NCI-H446 treated with DMSO at 0.1 percent for 48 hours (cell line): Measurements from ENCODE around the gene DIDO1.
"Not testable (repeated sequence)": the region's sequence is repeated elsewhere in the genome, so short reads cannot be mapped to it uniquely, and the experiment has no call there.

ENCODE experiments used
- DNase-seq: peaks from one replicate; lab custom pipeline; 2025; lab: John Stamatoyannopoulos, UW

DIDO1 gene

GRCh38 chr20:62962891-62963613 is 36.7 kb upstream of the DIDO1 start:
- DNase-seq = no peak

GRCh38 chr20:62962221-62962879 is 36.0 kb upstream of the DIDO1 start:
- no peak for DNase-seq

DNA sequence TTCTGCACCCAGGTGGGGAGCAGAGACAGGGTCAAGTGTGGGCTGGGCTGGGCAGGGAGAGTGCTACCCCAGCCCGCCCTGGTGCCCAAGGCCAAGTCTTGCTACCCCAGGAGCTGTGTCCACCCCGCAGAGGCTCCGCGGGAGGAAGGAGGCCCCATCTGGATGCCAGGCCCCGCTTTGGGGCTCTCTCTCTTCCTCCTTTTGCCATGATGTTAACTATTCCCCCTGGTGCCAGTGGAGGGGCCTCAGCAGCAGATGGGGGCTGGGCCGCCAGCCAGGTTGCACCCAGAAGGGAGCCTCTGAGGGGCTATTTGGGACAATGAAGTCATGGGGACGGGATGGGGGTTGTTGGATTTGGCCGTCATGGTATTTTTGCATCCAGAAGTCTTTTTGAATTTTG is 35.5 kb upstream of the DIDO1 start:
- no peak for DNase-seq

GRCh38 chr20:62961310-62961783 is 35.0 kb upstream of the DIDO1 start:
- no peak for DNase-seq

DNA sequence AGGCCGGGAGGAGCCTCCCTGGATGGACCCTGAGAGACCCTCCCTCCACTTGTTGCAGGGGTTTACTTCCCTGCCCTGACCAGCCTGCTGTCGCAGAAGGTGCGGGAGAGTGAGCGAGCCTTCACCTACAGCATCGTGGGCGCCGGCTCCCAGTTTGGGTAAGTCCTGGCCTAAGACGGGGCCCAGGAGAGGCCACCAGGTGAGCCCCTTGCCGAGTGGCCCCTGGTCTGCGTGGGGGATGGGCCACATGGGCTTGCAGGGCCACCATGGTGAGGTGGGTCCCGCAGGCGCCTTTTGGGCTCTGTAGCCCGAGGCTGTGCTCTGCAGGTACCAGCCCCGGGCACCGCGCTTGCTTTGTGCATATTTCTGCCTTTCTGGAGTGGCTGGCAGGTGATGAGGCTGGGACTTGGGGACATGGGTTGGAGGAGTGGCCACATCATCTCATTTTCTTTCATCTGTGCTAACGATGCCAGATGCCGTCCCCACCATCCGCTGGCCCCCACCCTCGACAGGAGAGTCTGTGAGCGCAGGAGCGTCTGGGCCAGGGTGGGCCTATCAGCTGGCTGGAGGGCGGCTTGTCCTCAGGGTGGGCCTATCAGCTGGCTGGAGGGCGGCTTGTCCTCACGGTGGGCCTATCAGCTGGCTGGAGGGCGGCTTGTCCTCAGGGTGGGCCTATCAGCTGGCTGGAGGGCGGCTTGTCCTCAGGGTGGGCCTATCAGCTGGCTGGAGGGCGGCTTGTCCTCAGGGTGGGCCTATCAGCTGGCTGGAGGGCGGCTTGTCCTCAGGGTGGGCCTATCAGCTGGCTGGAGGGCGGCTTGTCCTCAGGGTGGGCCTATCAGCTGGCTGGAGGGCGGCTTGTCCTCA is 34.4 kb upstream of the DIDO1 start:
- not testable (repeated sequence) for DNase-seq

DNA sequence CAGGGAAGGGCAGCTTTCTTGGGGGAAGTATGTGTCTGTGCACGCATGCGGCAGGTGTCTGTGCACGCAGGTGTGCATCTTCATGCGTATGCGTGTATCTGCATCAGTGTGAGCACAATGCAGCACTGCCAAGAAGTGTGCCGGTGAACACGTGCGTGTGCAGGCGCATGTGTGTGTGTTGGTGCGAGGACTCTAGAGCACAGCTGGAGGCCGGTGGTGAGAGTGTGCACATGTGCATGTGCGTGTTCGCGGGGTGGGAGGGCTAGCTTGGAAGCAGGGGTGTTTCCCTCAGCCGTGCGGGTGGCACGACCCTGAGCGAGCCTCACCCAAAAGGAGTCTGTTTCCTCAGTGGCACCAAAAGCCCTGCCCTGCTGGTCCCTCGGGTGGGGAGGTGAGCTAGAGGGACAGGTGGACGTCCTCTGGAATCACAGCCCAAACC is 33.7 kb upstream of the DIDO1 start:
- DNase-seq = no peak

DNA sequence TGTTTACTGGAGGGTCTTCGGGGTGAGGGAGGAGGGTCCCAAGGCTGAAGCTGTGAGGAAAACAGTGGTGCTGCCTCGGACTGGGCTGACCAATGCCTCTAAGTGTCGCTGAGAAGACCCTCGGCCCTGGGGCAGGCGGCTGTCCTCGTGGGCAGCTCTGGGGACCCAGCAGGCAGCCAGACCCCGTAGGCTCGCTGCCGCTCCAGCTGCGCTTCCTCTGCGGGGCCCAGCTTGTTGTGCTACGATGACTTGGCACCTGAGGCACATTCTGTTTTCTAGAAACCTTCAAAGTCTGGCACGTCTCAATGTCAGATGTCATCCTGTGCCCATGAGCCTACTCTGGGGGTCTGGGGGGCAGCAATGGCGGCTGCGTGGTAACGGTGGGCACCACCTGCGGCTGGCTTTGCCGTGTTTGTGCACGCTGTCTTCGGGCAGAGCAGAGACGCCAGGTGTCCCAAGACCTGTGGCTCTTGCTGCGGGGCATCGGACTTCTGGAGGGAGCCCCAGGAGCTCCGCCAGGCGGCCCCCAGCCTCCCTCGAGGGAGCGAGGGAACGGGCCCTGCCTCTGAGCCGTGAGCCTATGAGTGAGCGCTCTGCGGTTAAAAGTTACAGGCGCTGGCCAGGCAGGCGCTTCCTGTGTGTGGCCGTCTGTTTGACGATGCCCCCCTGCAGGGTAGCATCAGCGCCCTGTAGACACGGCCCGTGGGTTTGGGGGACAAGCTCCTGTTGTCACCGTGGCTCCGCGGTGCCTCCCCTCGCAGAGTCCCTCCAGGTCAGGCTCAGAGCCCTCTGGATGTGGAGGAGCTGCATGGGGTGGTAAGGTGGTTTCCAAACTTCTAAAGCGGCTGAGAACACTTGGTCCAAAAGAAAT is 33.0 kb upstream of the DIDO1 start:
- DNase-seq = no peak

- no peak for DNase-seq
Measured at GRCh38 chr20:62958388-62959100, 32.2 kb upstream of the DIDO1 start.

DNA sequence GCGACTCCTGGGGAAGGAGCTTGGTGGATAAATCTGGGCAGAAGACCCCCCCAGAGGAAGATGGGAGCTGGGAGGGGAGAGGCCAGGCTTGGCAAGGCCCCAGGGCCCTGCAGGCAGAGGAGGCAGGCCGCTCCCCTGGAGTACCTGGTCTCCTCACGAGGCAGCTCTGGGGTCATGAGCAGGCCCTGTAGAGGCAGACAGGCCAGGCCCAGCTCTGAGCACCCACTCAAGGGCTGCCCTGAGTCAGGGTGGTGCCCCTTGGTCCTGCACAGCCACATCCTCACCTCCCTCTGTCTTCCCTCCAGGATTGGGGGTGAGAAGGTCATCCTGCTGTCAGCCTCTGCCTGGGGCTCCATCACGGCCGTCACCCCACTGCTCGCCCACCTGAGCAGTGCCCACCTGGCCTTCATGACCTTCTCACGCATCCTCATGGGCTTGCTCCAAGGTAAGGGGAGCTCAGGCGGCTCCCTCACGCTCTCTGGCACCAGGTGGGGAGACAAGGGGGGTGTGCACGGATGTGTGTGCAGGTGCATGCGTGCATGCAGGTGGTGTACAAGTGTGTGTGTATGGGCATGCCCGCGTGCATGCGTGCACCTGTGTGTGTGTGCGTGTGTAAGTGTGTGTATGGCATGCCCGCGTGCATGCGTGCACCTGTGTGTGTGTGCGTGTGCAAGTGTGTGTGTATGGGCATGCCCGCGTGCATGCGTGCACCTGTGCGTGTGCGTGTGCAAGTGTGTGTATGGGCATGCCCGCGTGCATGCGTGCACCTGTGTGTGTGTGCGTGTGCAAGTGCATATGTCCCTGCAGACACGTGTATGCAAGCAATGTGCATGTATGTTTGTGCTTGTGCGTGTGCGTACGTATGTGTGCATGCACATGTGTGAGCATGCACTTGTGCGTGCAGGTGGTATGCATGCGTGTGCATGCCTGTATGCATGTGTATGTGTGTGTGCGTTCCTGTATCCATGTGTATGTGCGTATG is 31.1 kb upstream of the DIDO1 start:
- no peak for DNase-seq

DNA sequence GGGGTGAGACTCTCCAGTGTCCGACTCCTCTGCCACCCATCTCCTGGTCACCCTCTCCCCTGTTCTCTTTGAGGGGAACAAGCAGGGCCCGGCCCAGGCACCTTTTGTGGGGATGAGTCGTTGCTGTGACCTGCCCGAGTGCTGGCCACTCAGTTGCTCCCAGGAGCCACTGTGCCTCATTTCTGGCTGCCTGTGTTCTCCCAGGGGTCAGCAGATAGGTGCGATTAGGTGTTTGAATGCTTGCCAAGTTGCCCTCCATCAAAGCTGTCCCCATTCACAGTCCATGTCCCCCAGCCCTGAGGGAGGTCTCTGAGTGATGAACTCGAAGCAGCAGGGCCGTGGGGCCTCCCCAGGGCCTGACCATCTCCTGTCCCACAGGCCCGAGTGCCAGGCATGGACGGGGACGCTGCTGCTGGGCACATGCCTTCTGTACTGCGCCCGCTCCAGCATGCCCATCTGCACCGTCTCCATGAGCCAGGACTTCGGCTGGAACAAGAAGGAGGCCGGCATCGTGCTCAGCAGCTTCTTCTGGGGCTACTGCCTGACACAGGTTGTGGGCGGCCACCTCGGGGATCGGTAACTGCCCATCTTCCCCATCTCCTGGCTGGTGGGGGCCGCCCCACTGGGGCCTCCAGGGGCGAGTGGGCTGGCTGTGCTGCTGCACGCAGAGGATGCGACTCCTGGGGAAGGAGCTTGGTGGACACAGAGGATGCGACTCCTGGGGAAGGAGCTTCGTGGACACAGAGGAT is 30.3 kb upstream of the DIDO1 start:
- DNase-seq = no peak

DNA sequence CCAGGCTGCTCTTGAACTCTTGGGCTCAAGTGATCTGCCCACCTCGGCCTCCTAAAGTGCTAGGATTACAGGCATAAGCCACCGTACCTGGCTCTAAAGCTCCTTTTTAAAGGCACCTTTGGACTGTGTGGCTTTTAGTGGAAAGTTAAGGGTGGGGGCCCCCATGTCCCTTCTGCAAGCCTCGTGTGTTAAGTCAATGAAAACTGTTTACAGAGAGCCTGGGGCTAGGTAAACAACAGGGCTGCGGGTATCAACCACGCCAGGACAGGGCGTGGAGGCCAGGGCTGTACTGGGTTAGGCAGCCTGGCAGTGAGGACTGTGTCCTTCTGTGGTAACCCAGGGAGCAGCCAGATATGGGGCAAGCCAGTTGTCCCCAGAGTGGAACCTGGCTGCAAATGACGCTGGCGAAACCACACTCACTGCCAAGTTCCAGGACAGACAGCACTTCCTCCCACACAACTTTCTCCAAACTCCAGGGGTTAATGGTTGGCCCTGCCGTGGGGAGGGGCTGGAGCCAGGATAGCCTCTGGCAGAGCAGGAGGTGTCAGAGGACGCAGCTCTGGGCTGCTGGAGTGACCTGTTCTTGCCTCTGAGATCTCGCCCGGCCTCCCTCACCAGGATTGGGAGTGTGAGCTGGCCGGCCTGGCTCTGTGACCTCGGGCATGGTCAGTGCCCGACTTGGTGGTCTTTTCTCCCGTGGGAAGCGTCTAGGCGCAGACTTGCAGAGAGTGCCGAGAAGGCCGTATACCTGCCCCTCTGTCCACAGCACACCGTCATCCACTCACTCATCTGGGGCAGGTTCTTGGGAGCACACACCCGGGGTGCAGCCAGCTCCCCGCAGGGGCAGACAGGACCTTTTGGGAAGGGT is 29.4 kb upstream of the DIDO1 start:
- no peak for DNase-seq

GRCh38 chr20:62953839-62954703 is 27.8 kb upstream of the DIDO1 start:
- DNase-seq = no peak

- DNase-seq = no peak
Measured at GRCh38 chr20:62952968-62953838, 26.9 kb upstream of the DIDO1 start.

- no peak for DNase-seq
Measured at GRCh38 chr20:62952373-62952967, 26.2 kb upstream of the DIDO1 start, which contains the start of gene SLC17A9. TSS of gene SLC17A9 (plus strand) at chr20:62952709. CDS start at chr20:62952831, 122 bp downstream.

DNA sequence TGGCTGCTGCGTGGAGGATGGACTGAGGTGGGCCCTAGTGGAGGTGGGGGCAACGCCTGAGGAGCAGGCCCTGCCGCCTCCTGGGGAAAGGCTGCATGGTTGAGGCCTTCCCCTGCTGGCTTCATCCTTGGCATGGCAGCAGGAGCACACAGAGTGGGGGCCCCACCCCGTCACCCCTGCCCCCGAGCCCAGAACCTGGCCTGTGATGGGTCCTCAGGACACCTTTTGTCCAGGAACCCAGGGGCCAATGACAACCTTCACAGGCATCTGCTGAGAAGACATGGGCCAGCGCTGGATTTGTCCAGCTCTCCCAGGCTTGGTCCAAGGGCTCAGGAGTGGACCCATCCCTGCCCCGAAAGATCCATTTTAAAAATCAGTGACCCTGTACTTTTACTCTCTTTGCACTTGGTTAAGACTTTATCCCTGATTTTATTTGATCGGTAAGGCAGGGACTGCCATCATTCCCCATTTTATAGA is 25.6 kb upstream of the DIDO1 start:
- DNase-seq = no peak
